ENCODE data around the gene ETS1. TPM values are rescaled to one million over a fixed set of nuclear protein-coding genes. Genes with fewer than 3 reads are reported as not detected.

ETS1 gene
- total RNA-seq, 1 donor: 67.3 TPM

DNA sequence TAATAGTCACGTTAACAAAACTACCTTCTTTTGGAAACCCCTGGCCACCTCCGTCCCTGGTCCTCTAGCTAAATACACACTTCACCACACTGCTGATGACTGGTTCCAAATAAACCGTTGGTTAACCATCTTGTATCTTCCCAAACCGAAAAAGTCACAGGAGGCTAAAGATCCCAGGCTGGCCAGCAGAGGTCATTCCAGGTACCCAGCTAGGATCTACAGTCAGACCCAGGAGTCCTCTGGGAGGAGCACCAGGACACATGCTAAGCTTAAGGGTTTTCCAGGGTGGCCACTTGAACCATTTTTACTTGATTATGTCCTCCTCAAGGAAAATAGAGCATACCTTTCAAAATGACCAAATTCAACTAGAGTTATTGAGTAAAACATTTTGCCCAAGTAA lies 103.2 kb downstream of the ETS1 start:
- Histone ChIP-seq H4K20me1 (ENCODE audit: insufficient read depth, low read length) (peaks cover 2% of the 10 kb centered on the region), H3K4me3 (ENCODE audit: insufficient read depth, low read length) (no peak overlapping the region), H3K4me2 (ENCODE audit: insufficient read depth, low read length) (no peak overlapping the region), H3K4me1 (ENCODE audit: insufficient read depth, low read length) (peaks cover 66% of the 10 kb centered on the region), H3K9me3 (ENCODE audit: low read depth, low read length) (no peaks in the 10 kb centered on the region), H2AFZ (ENCODE audit: low read length) (no peak overlapping the region), H3K79me2 (ENCODE audit: insufficient read depth, low read length) (peaks cover 86% of the 10 kb centered on the region), H3K36me3 (ENCODE audit: insufficient read depth, low read length) (peaks cover 69% of the 10 kb centered on the region), H3K27me3 (ENCODE audit: insufficient read depth, low read length) (no peaks in the 10 kb centered on the region), H3K27ac (ENCODE audit: low read depth, low read length) (peak overlapping the region; percentile 89)
- no peak for DNase-seq (ENCODE audit: insufficient read length, low spot score, missing footprints)
- no peak for TF ChIP-seq CTCF (IDR thresholded peaks at IDR 0.05; ENCODE audit: extremely low read depth, low read depth, low read length)

DNA sequence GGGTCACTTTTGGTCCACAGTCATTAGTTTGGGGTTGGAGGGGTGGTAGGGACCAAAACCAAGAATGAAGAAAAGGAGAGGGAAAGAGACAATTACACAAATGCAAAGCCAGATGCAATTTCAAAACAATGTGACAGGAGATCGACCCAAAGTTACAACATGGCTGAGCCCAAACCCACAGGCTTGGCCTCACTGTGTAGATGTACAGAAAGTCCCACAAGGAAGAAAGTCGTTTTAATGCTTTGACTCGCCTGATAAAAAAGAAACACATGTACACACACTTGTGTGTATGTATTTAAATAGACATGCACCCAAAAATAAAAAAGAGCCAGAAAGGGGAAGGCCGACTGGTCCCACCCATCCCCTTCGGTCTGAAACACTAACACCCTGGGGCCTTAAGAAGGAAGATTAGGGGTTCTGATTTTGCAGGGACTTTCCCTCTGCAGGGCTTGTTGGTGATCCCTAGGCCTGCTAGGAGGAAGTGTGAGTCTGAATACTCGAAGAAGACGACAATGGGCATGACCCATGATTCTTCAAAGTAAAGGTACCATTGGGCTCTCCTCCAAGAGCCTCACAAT lies 104.1 kb downstream of the ETS1 start:
- Histone ChIP-seq H3K79me2 (ENCODE audit: insufficient read depth, low read length) (peaks cover 88% of the 10 kb centered on the region), H3K27me3 (ENCODE audit: insufficient read depth, low read length) (no peaks in the 10 kb centered on the region), H2AFZ (ENCODE audit: low read length) (no peak overlapping the region), H3K4me3 (ENCODE audit: insufficient read depth, low read length) (no peak overlapping the region), H3K9me3 (ENCODE audit: low read depth, low read length) (no peaks in the 10 kb centered on the region), H3K27ac (ENCODE audit: low read depth, low read length) (peak overlapping the region; percentile 89), H3K36me3 (ENCODE audit: insufficient read depth, low read length) (peaks cover 73% of the 10 kb centered on the region), H3K4me1 (ENCODE audit: insufficient read depth, low read length) (peaks cover 66% of the 10 kb centered on the region), H3K4me2 (ENCODE audit: insufficient read depth, low read length) (peak overlapping the region; percentile 78), H4K20me1 (ENCODE audit: insufficient read depth, low read length) (no peaks in the 10 kb centered on the region)
- DNase-seq (ENCODE audit: insufficient read length, low spot score, missing footprints): no peak
- TF ChIP-seq CTCF (IDR thresholded peaks at IDR 0.05; ENCODE audit: extremely low read depth, low read depth, low read length): no peak

DNA sequence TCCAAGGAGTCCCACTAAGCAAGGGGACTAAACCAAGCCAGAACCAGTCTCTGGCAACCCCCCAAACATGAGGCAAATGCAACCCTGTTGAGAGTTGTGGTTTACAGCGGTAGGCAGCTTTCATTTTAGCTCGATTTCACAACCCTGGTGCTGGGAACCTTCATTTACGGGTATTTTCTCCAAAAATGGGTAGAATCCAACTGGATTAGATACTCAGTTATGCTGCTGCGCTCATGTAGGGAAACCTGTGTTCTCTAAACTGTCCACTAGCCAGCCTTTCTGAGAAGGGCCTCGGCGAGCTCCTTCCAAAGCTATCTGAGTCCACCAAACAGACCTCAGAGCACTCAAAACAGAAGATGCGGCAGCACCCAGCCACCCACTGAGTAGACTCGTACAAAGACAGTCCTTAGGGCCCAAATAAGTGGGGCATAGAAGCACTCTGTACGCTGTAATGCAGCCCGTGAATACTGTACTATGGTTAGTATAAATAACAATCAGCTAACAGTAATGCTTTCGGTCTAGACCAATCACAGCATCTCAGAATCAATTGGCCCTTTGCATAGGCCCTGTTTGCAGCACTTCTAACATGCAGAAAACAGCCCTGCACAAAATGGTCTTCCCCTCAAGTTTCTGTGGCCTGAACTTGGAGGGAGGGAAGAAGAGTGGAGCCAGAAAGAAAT lies 104.7 kb downstream of the ETS1 start:
- peak overlapping the region; percentile 78 for H3K4me2 ChIP-seq (ENCODE audit: insufficient read depth, low read length)

More for the DNA sequence above, 104.7 kb downstream of the ETS1 start:
- Histone ChIP-seq H3K9me3 (ENCODE audit: low read depth, low read length) (no peaks in the 10 kb centered on the region), H3K27me3 (ENCODE audit: insufficient read depth, low read length) (no peaks in the 10 kb centered on the region), H3K4me1 (ENCODE audit: insufficient read depth, low read length) (peaks cover 62% of the 10 kb centered on the region), H3K27ac (ENCODE audit: low read depth, low read length) (peak overlapping the region; percentile 89), H3K36me3 (ENCODE audit: insufficient read depth, low read length) (peaks cover 70% of the 10 kb centered on the region), H2AFZ (ENCODE audit: low read length) (no peak overlapping the region), H3K4me3 (ENCODE audit: insufficient read depth, low read length) (peak overlapping the region; percentile 36), H3K79me2 (ENCODE audit: insufficient read depth, low read length) (peaks cover 88% of the 10 kb centered on the region), H4K20me1 (ENCODE audit: insufficient read depth, low read length) (no peaks in the 10 kb centered on the region)
- DNase-seq (ENCODE audit: insufficient read length, low spot score, missing footprints): peak; percentile 69
- TF ChIP-seq CTCF (IDR thresholded peaks at IDR 0.05; ENCODE audit: extremely low read depth, low read depth, low read length): no peak
